HEK293 (cell line): ENCODE measurements around the gene INHBB.

Experiments used
- CTCF ChIA-PET: fragments of 350-600 bp; formaldehyde crosslinking; extraction: SDS; loops from one replicate; lab custom pipeline; 2021; ENCODE audit warnings: antibody characterized with exemption; lab: Yijun Ruan, JAX
- POLR2A ChIA-PET: fragments of 300-600 bp; formaldehyde crosslinking; extraction: SDS; loops from one replicate; lab custom pipeline; 2020; ENCODE audit warnings: antibody characterized with exemption, inconsistent platforms; lab: Yijun Ruan, JAX
- H3K27ac ChIP-seq: fragments of 200-500 bp; sonication (Bioruptor generic); 2 replicates; pipeline ENCODE4 v1.5.1; 2014; ENCODE audit warnings: low read depth, low read length, control low read depth, inconsistent platforms; ENCODE audit errors: extremely low read depth
- H3K36me3 ChIP-seq, 2 experiments: fragments of 200-500 bp in 1 of 2; sonication (Bioruptor generic) in 1 of 2; 1 replicate in 1 of 2; 2 replicates in 1 of 2; pipeline ENCODE4 v1.5.1; 2014 to 2017; ENCODE audit warnings: inconsistent platforms in 2 of 2, low read length in 2 of 2; ENCODE audit not compliant: control insufficient read depth in 2 of 2, insufficient read depth in 1 of 2
- H3K4me1 ChIP-seq: fragments of 200-500 bp; sonication (Bioruptor generic); 2 replicates; pipeline ENCODE4 v1.5.1; 2014; ENCODE audit warnings: mild to moderate bottlenecking, low read length, inconsistent platforms; ENCODE audit not compliant: control insufficient read depth, insufficient read depth
- H3K4me3 ChIP-seq: 2 replicates; pipeline ENCODE4 v1.5.1; 2011; ENCODE audit warnings: low read depth, mild to moderate bottlenecking, control low read depth, low read length, moderate library complexity
- H3K9me3 ChIP-seq: fragments of 200-500 bp; sonication (Bioruptor generic); 2 replicates; pipeline ENCODE4 v1.5.1; 2014; ENCODE audit warnings: low read depth, low read length, inconsistent platforms; ENCODE audit not compliant: control insufficient read depth, insufficient read depth
- FEZF1 ChIP-seq: fragments of 450-650 bp; formaldehyde crosslinking; IDR thresholded peaks from 2 replicates; pipeline ENCODE4 v1.5.1; 2016; ENCODE audit warnings: missing biosample characterization, missing genetic modification characterization
- GLIS1 ChIP-seq: fragments of 450-650 bp; formaldehyde crosslinking; IDR thresholded peaks from 2 replicates; pipeline ENCODE4 v1.5.1; 2016; ENCODE audit warnings: missing biosample characterization, missing genetic modification characterization
- KLF7 ChIP-seq: fragments of 450-650 bp; formaldehyde crosslinking; IDR thresholded peaks from 2 replicates; pipeline ENCODE4 v1.5.1; 2016; ENCODE audit warnings: missing biosample characterization, missing genetic modification characterization, borderline replicate concordance
- KLF9 ChIP-seq: fragments of 450-650 bp; formaldehyde crosslinking; IDR thresholded peaks from 2 replicates; pipeline ENCODE4 v1.5.1; 2016; ENCODE audit warnings: missing biosample characterization, missing genetic modification characterization, low read depth
- PATZ1 ChIP-seq: fragments of 450-650 bp; formaldehyde crosslinking; IDR thresholded peaks from 2 replicates; pipeline ENCODE4 v1.5.1; 2016; ENCODE audit warnings: missing biosample characterization, missing genetic modification characterization
- PBX3 ChIP-seq: sonication (generic); formaldehyde crosslinking; IDR thresholded peaks from 2 replicates; pipeline ENCODE4 v1.8.1; 2022; ENCODE audit warnings: mild to moderate bottlenecking, moderate library complexity, missing genetic modification reagents
- PRDM2 ChIP-seq: fragments of 450-650 bp; formaldehyde crosslinking; IDR thresholded peaks from 2 replicates; pipeline ENCODE4 v1.5.1; 2016; ENCODE audit warnings: missing biosample characterization, missing genetic modification characterization, borderline replicate concordance
- PRDM4 ChIP-seq: fragments of 450-650 bp; formaldehyde crosslinking; IDR thresholded peaks from 2 replicates; pipeline ENCODE4 v1.5.1; 2017; ENCODE audit warnings: missing biosample characterization, missing genetic modification characterization
- TRIM28 ChIP-seq: IDR thresholded peaks from 2 replicates; pipeline ENCODE4 v1.6.1; 2011; ENCODE audit warnings: low read length, control low read depth, borderline replicate concordance
- ZBTB6 ChIP-seq: fragments of 450-650 bp; formaldehyde crosslinking; IDR thresholded peaks from 2 replicates; pipeline ENCODE4 v1.5.1; 2017; ENCODE audit warnings: missing biosample characterization, missing genetic modification characterization
- ZFHX2 ChIP-seq: fragments of 450-650 bp; formaldehyde crosslinking; conservative IDR thresholded peaks from 2 replicates; pipeline ENCODE4 v1.5.1; 2016; ENCODE audit warnings: missing biosample characterization, missing genetic modification characterization
- ZNF121 ChIP-seq: fragments of 450-650 bp; formaldehyde crosslinking; IDR thresholded peaks from 2 replicates; pipeline ENCODE4 v1.5.1; 2016; ENCODE audit warnings: missing biosample characterization, missing genetic modification characterization
- ZNF221 ChIP-seq: fragments of 450-650 bp; formaldehyde crosslinking; IDR thresholded peaks from 2 replicates; pipeline ENCODE4 v1.5.1; 2017; ENCODE audit warnings: missing biosample characterization, missing genetic modification characterization, borderline replicate concordance
- ZNF324 ChIP-seq: fragments of 450-650 bp; formaldehyde crosslinking; IDR thresholded peaks from 2 replicates; pipeline ENCODE4 v1.5.1; 2016; ENCODE audit warnings: missing biosample characterization, missing genetic modification characterization
- ZNF555 ChIP-seq: fragments of 450-650 bp; formaldehyde crosslinking; conservative IDR thresholded peaks from 2 replicates; pipeline ENCODE4 v1.5.1; 2017; ENCODE audit warnings: missing biosample characterization, mild to moderate bottlenecking, missing genetic modification characterization, inconsistent platforms
- ZNF561 ChIP-seq: fragments of 450-650 bp; IDR thresholded peaks from 2 replicates; pipeline ENCODE4 v1.5.1; 2018; ENCODE audit warnings: missing biosample characterization, missing genetic modification characterization, borderline replicate concordance
- ZNF610 ChIP-seq: fragments of 450-650 bp; formaldehyde crosslinking; IDR thresholded peaks from 2 replicates; pipeline ENCODE4 v1.5.1; 2016; ENCODE audit warnings: missing biosample characterization, missing genetic modification characterization, borderline replicate concordance
- ZNF658 ChIP-seq: fragments of 450-650 bp; formaldehyde crosslinking; IDR thresholded peaks from 2 replicates; pipeline ENCODE4; 2016; ENCODE audit warnings: missing biosample characterization, missing genetic modification characterization
- ZNF843 ChIP-seq: fragments of 450-650 bp; formaldehyde crosslinking; IDR thresholded peaks from 2 replicates; pipeline ENCODE4 v1.5.1; 2016; ENCODE audit warnings: missing biosample characterization, missing genetic modification characterization

INHBB gene

GRCh38 chr2:120355780-120356266, 9.9 kb downstream of the INHBB start (continued):
- TF ChIP-seq ZNF221 (tag by site-specific recombination) (no peak), ZNF555 (tag by site-specific recombination) (no peak), PRDM4 (no peak), KLF9 (no peak)

GRCh38 chr2:120357768-120358167, 11.8 kb downstream of the INHBB start:
- ChIA-PET CTCF (no interaction called here), POLR2A (no interaction called here)
- Histone ChIP-seq H3K36me3 (no peaks in the 10 kb centered on the region), H3K4me1 (no peaks in the 10 kb centered on the region), H3K27ac (no peak overlapping the region), H3K4me3 (no peak overlapping the region), H3K9me3 (no peaks in the 10 kb centered on the region)
- TF ChIP-seq ZFHX2 (tag by site-specific recombination) (peak; percentile 20; the same call in 1 of the 2 replicates), ZNF121 (tag by site-specific recombination) (no peak)

- ChIA-PET POLR2A (interaction anchor here (0.6 kb wide), 1 partner anchor 11 kb away, joined by 5 read pairs; no protein-coding TSS in a partner anchor), CTCF (interaction anchor here (0.6 kb wide), 2 partner anchors 171 to 579 kb away, joined by 3 to 4 read pairs; no protein-coding TSS in a partner anchor)
- Histone ChIP-seq H3K9me3 (no peaks in the 10 kb centered on the region), H3K4me1 (no peaks in the 10 kb centered on the region), H3K36me3 (no peaks in the 10 kb centered on the region), H3K27ac (no peak overlapping the region), H3K4me3 (no peak overlapping the region)
- TF ChIP-seq KLF7 (tag by site-specific recombination) (no peak), PBX3 (CRISPR knock-in tag) (no peak), ZNF561 (tag by site-specific recombination) (no peak), ZNF843 (tag by site-specific recombination) (no peak), TRIM28 (no peak), PATZ1 (tag by site-specific recombination) (no peak), ZBTB6 (tag by site-specific recombination) (no peak), ZNF658 (no peak), ZNF610 (tag by site-specific recombination) (no peak), GLIS1 (tag by site-specific recombination) (no peak), FEZF1 (tag by site-specific recombination) (no peak), ZNF324 (tag by site-specific recombination) (no peak), PRDM2 (tag by site-specific recombination) (no peak)
Observed at GRCh38 chr2:120358734-120359465, 13.0 kb downstream of the INHBB start.
